ENCODE measurements around the gene PTPRD. TPM values are rescaled to one million over a fixed set of nuclear protein-coding genes. Genes with fewer than 3 reads are reported as not detected.

PTPRD gene
- total RNA-seq, 1 experiment from 2014 or later: 1.8 TPM

DNA sequence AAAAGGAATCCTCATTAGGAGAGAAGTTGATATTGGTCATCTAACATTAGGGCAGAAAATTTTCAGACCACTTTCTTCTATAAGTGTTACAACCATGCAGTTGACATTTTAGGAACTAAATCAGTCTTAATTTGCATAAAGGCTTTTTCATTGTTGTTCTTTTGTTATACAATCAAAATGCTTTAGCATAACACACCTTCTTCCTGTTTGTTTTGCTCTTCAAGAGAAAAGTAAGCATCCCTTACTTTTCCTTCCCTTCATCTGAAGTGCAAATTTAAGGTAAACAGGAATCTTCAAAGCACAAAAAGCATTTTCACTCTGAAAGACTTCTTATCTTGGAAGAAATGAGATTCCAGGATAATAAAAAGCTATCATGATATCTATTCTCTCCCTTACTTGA is 273.6 kb downstream of the PTPRD start:
- H3K27me3 Mint-ChIP-seq (ENCODE audit: unreplicated experiment): no peaks in the 10 kb centered on the region
- BruUV-seq (replicated peaks): no TSS peak
- no peaks in the 10 kb centered on the region for H3K36me3 Mint-ChIP-seq (ENCODE audit: insufficient read depth, unreplicated experiment)
- H3K9me3 Mint-ChIP-seq (ENCODE audit: low read depth, unreplicated experiment): no peaks in the 10 kb centered on the region
- no peak overlapping the region for H3K27ac Mint-ChIP-seq (ENCODE audit: unreplicated experiment)
- no peak overlapping the region for H3K4me3 Mint-ChIP-seq (ENCODE audit: low read depth, unreplicated experiment)
- CTCF ChIA-PET: no interaction called here
- H3K4me1 Mint-ChIP-seq (ENCODE audit: low read depth, unreplicated experiment): no peaks in the 10 kb centered on the region
- no peak for DNase-seq
- intact Hi-C loops (cut with micrococcal nuclease; ENCODE audit: unreplicated experiment): no loop called here
- TF ChIP-seq, protein P1, sequence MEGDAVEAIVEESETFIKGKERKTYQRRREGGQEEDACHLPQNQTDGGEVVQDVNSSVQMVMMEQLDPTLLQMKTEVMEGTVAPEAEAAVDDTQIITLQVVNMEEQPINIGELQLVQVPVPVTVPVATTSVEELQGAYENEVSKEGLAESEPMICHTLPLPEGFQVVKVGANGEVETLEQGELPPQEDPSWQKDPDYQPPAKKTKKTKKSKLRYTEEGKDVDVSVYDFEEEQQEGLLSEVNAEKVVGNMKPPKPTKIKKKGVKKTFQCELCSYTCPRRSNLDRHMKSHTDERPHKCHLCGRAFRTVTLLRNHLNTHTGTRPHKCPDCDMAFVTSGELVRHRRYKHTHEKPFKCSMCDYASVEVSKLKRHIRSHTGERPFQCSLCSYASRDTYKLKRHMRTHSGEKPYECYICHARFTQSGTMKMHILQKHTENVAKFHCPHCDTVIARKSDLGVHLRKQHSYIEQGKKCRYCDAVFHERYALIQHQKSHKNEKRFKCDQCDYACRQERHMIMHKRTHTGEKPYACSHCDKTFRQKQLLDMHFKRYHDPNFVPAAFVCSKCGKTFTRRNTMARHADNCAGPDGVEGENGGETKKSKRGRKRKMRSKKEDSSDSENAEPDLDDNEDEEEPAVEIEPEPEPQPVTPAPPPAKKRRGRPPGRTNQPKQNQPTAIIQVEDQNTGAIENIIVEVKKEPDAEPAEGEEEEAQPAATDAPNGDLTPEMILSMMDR (IDR thresholded peaks at IDR 0.05; ENCODE audit: unreplicated experiment): no peak

GRCh38 chr9:10331157-10331556 is 281.6 kb downstream of the PTPRD start:
- H3K36me3 Mint-ChIP-seq (ENCODE audit: insufficient read depth, unreplicated experiment): no peaks in the 10 kb centered on the region
- H3K9me3 Mint-ChIP-seq (ENCODE audit: low read depth, unreplicated experiment): no peaks in the 10 kb centered on the region
- H3K27ac Mint-ChIP-seq (ENCODE audit: unreplicated experiment): no peak overlapping the region
- no peak for DNase-seq
- BruUV-seq (replicated peaks): no TSS peak
- CTCF ChIA-PET: no interaction called here
- no peaks in the 10 kb centered on the region for H3K4me1 Mint-ChIP-seq (ENCODE audit: low read depth, unreplicated experiment)
- intact Hi-C loops (cut with micrococcal nuclease; ENCODE audit: unreplicated experiment): no loop called here
- TF ChIP-seq, protein P1 (IDR thresholded peaks at IDR 0.05; ENCODE audit: unreplicated experiment): no peak
- no peak overlapping the region for H3K4me3 Mint-ChIP-seq (ENCODE audit: low read depth, unreplicated experiment)
- no peaks in the 10 kb centered on the region for H3K27me3 Mint-ChIP-seq (ENCODE audit: unreplicated experiment)

- H3K4me3 Mint-ChIP-seq (ENCODE audit: low read depth, unreplicated experiment): no peak overlapping the region
- no peak overlapping the region for H3K27ac Mint-ChIP-seq (ENCODE audit: unreplicated experiment)
- CTCF ChIA-PET: no interaction called here
- TF ChIP-seq, protein P1 (IDR thresholded peaks at IDR 0.05; ENCODE audit: unreplicated experiment): no peak
- intact Hi-C loops (cut with micrococcal nuclease; ENCODE audit: unreplicated experiment): no loop called here
- no peaks in the 10 kb centered on the region for H3K4me1 Mint-ChIP-seq (ENCODE audit: low read depth, unreplicated experiment)
- no peak for DNase-seq
- no peaks in the 10 kb centered on the region for H3K9me3 Mint-ChIP-seq (ENCODE audit: low read depth, unreplicated experiment)
- no peaks in the 10 kb centered on the region for H3K27me3 Mint-ChIP-seq (ENCODE audit: unreplicated experiment)
- H3K36me3 Mint-ChIP-seq (ENCODE audit: insufficient read depth, unreplicated experiment): no peaks in the 10 kb centered on the region
- BruUV-seq (replicated peaks): no TSS peak
Observed at GRCh38 chr9:10282084-10282483, 330.7 kb downstream of the PTPRD start.

DNA sequence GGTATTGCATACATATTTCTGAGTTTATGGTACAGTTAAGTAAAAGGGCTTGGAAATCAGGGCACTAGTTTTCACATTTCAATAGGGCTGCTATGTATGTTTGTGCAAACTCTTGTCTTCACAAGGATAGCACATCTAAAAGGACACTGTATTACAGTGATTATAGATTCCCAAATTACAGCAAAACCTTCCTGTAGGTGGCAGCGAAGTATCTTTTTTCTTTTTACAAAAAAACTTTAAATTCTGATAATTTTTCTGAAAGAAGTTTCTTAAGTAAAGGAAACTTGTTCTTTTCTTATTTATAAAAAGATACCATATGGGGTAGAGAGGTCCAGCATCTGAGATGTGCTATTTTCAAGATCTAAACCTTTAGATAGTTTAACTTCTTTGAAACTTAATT is 337.8 kb downstream of the PTPRD start:
- Mint-ChIP-seq H3K27me3 (ENCODE audit: unreplicated experiment) (no peaks in the 10 kb centered on the region), H3K27ac (ENCODE audit: unreplicated experiment) (no peak overlapping the region), H3K4me1 (ENCODE audit: low read depth, unreplicated experiment) (no peaks in the 10 kb centered on the region), H3K36me3 (ENCODE audit: insufficient read depth, unreplicated experiment) (no peaks in the 10 kb centered on the region), H3K4me3 (ENCODE audit: low read depth, unreplicated experiment) (no peak overlapping the region), H3K9me3 (ENCODE audit: low read depth, unreplicated experiment) (no peaks in the 10 kb centered on the region)
- CTCF ChIA-PET: no interaction called here
- BruUV-seq (replicated peaks): no TSS peak
- DNase-seq: no peak
- intact Hi-C loops (cut with micrococcal nuclease; ENCODE audit: unreplicated experiment): no loop called here
- TF ChIP-seq, protein P1 (IDR thresholded peaks at IDR 0.05; ENCODE audit: unreplicated experiment): no peak

DNA sequence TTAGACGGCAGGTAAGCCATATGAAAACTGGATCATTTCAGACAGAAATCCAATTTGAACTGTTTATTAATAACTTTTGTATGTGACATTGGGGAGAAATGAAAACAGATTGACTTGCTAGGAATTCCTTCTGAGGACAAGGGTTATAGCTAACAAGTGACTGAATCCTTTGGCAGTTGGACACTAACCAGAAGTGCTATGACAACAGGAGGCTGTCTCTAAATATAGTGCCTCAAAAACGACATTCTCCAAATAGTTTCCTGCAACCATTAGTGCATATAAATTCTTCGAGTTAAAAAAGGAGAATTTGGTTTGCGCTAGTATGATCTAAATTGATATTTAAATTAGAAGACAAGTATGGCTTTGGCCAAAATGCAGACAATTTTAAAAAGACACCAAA is 338.6 kb downstream of the PTPRD start:
- no peak overlapping the region for H3K27ac Mint-ChIP-seq (ENCODE audit: unreplicated experiment)
- CTCF ChIA-PET: no interaction called here
- no peaks in the 10 kb centered on the region for H3K36me3 Mint-ChIP-seq (ENCODE audit: insufficient read depth, unreplicated experiment)
- BruUV-seq (replicated peaks): no TSS peak
- no peak for DNase-seq
- TF ChIP-seq, protein P1 (IDR thresholded peaks at IDR 0.05; ENCODE audit: unreplicated experiment): no peak
- H3K4me3 Mint-ChIP-seq (ENCODE audit: low read depth, unreplicated experiment): no peak overlapping the region
- no peaks in the 10 kb centered on the region for H3K9me3 Mint-ChIP-seq (ENCODE audit: low read depth, unreplicated experiment)
- no peaks in the 10 kb centered on the region for H3K4me1 Mint-ChIP-seq (ENCODE audit: low read depth, unreplicated experiment)
- H3K27me3 Mint-ChIP-seq (ENCODE audit: unreplicated experiment): no peaks in the 10 kb centered on the region
- intact Hi-C loops (cut with micrococcal nuclease; ENCODE audit: unreplicated experiment): no loop called here

Measured in Calu3 (cell line).